Right lobe of liver (tissue), 6 donors: Measurements from ENCODE around the gene RBM4. TPM values are rescaled to one million over a fixed set of nuclear protein-coding genes. Genes with fewer than 3 reads are reported as not detected.
A peak's percentile ranks its signal among the peaks of the same experiment; 100 is the strongest.

Experiments
- ATAC-seq, 4 donors: fragments of 200-7000 bp; cut with Tn5 transposase; one replicate each; pipeline ENCODE4 v1.9.1; 2020; ENCODE audit warnings: mild to moderate bottlenecking in 4 of 4, moderate library complexity in 4 of 4
- DNase-seq, 3 donors: peaks; one replicate each; pipeline ENCODE4 v3.0.0-alpha.2; 2020
- H3K27ac ChIP-seq, 3 donors: fragments of 200-600 bp; one replicate each; pipeline ENCODE4 v1.8.0; 2022
- H3K27me3 ChIP-seq, 2 donors: fragments of 200-600 bp; one replicate each; pipeline ENCODE4 v1.8.0; 2022
- H3K36me3 ChIP-seq, 4 donors: fragments of 200-600 bp; sonication (generic) in 1 of 4; one replicate each; pipeline versions ENCODE4 v1.5.1 to v1.8.0; 2017 to 2022; ENCODE audit warnings: control low read depth in 1 of 4
- H3K4me1 ChIP-seq, 4 donors: fragments of 200-600 bp; sonication (generic) in 1 of 4; one replicate each; pipeline versions ENCODE4 v1.5.1 to v1.8.0; 2017 to 2022; ENCODE audit warnings: control low read depth in 1 of 4
- H3K4me3 ChIP-seq, 3 donors: fragments of 200-600 bp; one replicate each; pipeline ENCODE4 v1.8.0; 2022
- H3K9me3 ChIP-seq, 4 donors: fragments of 200-600 bp; sonication (generic) in 1 of 4; one replicate each; pipeline versions ENCODE4 v1.5.1 to v1.8.0; 2017 to 2022; ENCODE audit warnings: control low read depth in 1 of 4
- POLR2A ChIP-seq: fragments of 450-650 bp; IDR thresholded peaks from one replicate; pipeline ENCODE4 v1.6.1; 2017; ENCODE audit warnings: antibody characterized with exemption, mild to moderate bottlenecking
- whole genome bisulfite sequencing: methylation state at CpG from one replicate; pipeline ENCODE4 v1.1.6; 2018; ENCODE audit warnings: low coverage, low lambda C conversion rate; ENCODE audit not compliant: insufficient coverage; ENCODE audit errors: missing lambda C conversion rate; 5-methylcytosine and 5-hydroxymethylcytosine counted together
- intact Hi-C, 2 donors: fragments of 100-400 bp; cut with DNase I; formaldehyde crosslinking; loops; one replicate each; pipeline versions ENCODE4 v1.11.2 to v1.14.1; 2022
- total RNA-seq, 6 experiments: library from RNA; depleted of rRNA in 2 of 6; stranded (reverse); fragments of >200 nt in 2 of 6; fragmentation: NEBNext Ultra II Directional in 3 of 6; extraction: Animal tissue kit (Norgen Biotek cat#: 25700) in 3 of 6; gene quantifications; one replicate each; pipeline versions ENCODE4 v1.1.0 to v1.2.4, GENCODE V29; 2016 to 2023
- TF ChIP-seq, protein P1 (sequence below), 4 donors: fragments of 200-600 bp in 3 of 4; fragments of 450-650 bp in 1 of 4; IDR thresholded peaks; one replicate each; pipeline versions ENCODE4 v1.5.1 to v1.8.0; 2016 to 2022; ENCODE audit warnings: antibody characterized with exemption in 4 of 4, mild to moderate bottlenecking in 2 of 4
- donor health status: DM: no; HTN: yes; CAD: no.
- donor health status: DM: no; HTN: no; CAD: no.
- donor health status: DM: no; HTN: no; CAD: no.
- donor health status: DM: no; HTN: yes; CAD: no.
- donor health status: DM: no; HTN: yes; CAD: no.

Gene RBM4
- total RNA-seq, 6 experiments from 2014 or later: 40.3 to 57.0 (median 48.4) TPM

DNA sequence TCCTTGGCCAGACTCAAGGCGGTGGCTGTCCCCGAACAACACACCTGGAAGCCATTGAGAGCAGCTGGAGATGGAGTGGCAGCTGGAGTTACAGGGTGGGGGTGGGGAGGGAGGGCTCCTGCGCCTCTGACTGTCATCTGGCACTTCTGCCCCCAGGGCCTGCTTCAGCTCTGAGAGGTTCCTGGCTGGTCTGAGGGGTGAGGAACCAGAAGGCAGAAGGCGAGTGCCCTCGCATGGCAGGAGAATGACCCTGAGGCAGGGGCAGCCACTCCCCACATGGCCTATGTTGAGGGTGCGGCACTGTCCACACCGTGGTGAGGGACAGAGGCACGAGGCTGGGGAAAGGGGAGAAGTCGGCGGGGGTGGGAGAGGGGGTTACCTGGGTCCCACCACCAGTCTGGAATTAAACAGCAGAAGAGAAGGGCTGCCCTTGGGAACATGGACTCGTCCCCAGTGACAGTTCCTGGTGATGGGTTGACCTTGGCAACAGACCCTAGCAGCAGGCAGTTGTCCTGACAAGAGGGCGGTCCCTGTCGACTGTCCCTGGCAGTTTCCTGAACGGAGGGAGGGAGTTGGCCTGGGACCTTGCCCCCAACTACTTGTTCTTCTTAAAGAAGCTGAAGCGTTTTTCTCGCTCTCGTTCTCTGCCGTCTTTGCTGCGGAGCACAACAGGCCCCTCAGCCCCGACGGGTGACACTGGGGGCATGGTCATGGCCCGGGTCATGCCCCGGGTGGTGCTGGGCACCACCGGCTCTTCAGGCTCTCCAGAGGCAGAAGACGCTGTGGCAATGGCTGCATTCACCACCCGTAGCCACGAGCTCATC, 47.0 kb downstream of the RBM4 start:
- intact Hi-C loops: no loop called here
- H3K36me3 ChIP-seq: peaks cover 0 to 26% (median 4%) of the 10 kb centered on the region in 4 donors
- no peak for TF ChIP-seq POLR2A
- TF ChIP-seq, protein P1, sequence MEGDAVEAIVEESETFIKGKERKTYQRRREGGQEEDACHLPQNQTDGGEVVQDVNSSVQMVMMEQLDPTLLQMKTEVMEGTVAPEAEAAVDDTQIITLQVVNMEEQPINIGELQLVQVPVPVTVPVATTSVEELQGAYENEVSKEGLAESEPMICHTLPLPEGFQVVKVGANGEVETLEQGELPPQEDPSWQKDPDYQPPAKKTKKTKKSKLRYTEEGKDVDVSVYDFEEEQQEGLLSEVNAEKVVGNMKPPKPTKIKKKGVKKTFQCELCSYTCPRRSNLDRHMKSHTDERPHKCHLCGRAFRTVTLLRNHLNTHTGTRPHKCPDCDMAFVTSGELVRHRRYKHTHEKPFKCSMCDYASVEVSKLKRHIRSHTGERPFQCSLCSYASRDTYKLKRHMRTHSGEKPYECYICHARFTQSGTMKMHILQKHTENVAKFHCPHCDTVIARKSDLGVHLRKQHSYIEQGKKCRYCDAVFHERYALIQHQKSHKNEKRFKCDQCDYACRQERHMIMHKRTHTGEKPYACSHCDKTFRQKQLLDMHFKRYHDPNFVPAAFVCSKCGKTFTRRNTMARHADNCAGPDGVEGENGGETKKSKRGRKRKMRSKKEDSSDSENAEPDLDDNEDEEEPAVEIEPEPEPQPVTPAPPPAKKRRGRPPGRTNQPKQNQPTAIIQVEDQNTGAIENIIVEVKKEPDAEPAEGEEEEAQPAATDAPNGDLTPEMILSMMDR (IDR thresholded peaks at IDR 0.05): no peak
- DNase-seq: no peak
- H3K4me3 ChIP-seq: no peak overlapping the region
- no peak for ATAC-seq
- H3K9me3 ChIP-seq: no peaks in the 10 kb centered on the region
- WGBS: 82% methylated on average over 13 of the region's 27 CpGs
- H3K27ac ChIP-seq: no peak overlapping the region
- no peaks in the 10 kb centered on the region for H3K27me3 ChIP-seq
- H3K4me1 ChIP-seq: no peaks in the 10 kb centered on the region

DNA sequence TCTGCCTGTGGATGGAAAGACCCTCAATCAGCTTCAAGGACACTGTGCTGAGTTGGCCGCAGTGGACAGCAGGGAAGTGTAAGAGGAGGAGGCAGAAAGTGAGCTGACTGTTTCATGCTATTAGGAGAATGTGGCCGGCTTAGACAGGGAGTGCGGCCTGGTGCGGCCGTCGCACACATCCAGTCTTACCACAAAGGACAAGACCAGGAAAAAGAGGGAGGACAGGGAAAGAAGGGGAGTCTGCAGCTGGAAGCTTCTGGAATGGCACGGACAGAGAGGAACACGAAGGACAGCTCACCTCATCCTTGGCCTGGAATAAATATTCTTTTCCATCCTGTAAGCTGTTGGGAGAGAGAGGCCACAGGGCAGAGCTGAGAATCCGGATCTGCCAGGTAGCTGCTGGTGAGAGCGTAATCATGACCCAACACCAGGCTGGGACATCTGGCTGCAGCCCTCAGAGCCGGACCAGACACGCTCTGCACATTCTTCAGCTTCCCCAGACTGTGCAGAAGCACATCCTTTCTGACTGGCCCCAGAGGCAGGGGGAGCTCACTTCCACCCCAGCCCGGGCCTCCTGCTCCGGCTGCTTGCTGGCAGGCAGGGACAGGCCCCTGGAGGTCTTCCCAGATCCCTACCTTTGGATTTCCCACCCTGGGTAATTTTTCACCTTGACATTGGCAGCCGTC, 47.7 kb downstream of the RBM4 start:
- no peak overlapping the region for H3K27ac ChIP-seq
- no peaks in the 10 kb centered on the region for H3K4me1 ChIP-seq
- H3K36me3 ChIP-seq: peaks cover 0 to 34% (median 4%) of the 10 kb centered on the region in 4 donors
- no peak for TF ChIP-seq POLR2A
- TF ChIP-seq, protein P1 (IDR thresholded peaks at IDR 0.05): no peak
- no peak overlapping the region for H3K4me3 ChIP-seq
- 92% methylated on average over 8 of the region's 15 CpGs for WGBS
- H3K9me3 ChIP-seq: no peaks in the 10 kb centered on the region
- H3K27me3 ChIP-seq: no peaks in the 10 kb centered on the region
- ATAC-seq: peak in 1 of 4 donors; percentile 4
- intact Hi-C loops: no loop called here
- DNase-seq: no peak

DNA sequence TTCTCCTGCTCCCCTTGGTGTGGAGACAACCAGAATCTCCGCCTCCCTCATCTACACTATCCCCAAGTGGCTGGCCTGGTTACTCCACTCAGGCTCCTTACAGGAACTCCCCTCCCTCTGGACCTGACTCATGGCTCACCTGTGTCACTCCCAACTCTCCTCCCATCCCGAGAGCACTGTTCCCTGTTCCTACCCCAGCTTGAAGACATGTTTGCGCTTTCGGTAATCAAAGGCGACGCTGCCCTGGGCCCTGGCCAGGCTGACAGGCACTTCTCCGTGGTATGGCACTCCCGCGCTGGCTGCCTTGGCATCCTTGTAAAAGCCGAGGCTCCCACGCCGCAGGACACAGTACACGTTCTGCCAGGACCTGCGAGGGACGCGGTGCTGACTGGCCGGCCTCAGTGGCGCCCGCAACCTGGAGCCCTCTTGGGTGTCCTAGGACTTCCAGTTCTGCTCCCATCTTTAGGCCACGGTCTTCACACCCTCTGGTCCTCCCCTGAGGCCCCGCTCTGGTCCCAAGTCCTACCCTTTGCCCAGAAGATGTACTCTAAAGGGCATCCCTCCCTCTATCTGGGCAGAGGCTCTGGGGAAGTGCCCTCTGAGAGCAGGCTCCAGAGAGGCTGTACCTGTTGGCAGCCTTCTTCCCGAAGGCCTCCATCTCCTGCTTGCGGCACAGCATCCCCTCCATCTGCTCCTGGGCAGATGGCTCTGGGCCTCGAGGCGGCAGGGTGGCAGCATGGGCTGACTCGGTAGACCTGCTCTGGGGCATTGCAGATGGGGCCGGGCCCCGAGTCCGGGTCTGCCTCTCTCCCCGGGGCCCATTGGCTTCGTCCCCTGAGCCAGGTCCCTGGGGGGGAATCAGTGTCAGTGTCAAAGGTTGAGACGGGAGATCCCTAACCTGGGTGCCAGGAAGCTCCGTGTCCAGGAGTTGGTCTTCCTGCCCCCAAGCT, 48.6 kb downstream of the RBM4 start:
- H3K36me3 ChIP-seq: peaks cover 0 to 40% (median 8%) of the 10 kb centered on the region in 4 donors
- 100% methylated on average over 1 of the region's 33 CpGs for WGBS
- no peaks in the 10 kb centered on the region for H3K4me1 ChIP-seq
- H3K4me3 ChIP-seq: no peak overlapping the region
- no peak overlapping the region for H3K27ac ChIP-seq
- intact Hi-C loops: no loop called here
- H3K9me3 ChIP-seq: no peaks in the 10 kb centered on the region
- no peak for DNase-seq
- TF ChIP-seq POLR2A: no peak
- TF ChIP-seq, protein P1 (IDR thresholded peaks at IDR 0.05): no peak
- ATAC-seq: no peak
- H3K27me3 ChIP-seq: no peaks in the 10 kb centered on the region

DNA sequence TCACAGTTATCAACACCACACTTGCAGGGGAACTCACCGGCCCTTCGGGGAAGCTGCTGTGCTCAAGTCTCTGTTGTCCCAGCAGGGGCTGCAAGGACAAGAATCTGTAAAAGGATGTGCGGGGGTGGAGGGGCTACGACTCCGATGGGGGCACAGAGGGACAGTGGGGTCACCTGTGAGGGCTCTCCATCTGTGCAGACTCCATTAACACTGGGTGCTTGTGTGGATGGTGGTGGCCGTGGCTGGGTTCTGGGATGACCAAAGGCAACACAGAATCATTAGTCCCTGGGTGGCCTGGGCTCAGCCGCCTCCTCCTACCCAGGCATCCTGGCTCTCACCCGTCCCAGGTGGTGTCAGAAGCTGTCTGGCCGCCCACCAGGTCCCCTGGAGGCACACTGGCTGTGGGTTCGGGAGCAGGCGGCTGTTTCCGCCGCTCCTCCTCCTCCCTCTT, 49.4 kb downstream of the RBM4 start:
- no peaks in the 10 kb centered on the region for H3K4me1 ChIP-seq
- no peak for DNase-seq
- TF ChIP-seq, protein P1 (IDR thresholded peaks at IDR 0.05): no peak
- TF ChIP-seq POLR2A: no peak
- H3K36me3 ChIP-seq: peaks cover 0 to 45% (median 11%) of the 10 kb centered on the region in 4 donors
- no peak overlapping the region for H3K27ac ChIP-seq
- H3K9me3 ChIP-seq: no peaks in the 10 kb centered on the region
- H3K4me3 ChIP-seq: no peak overlapping the region
- ATAC-seq: no peak
- WGBS: 68% methylated on average over 3 of the region's 13 CpGs
- intact Hi-C loops: no loop called here
- H3K27me3 ChIP-seq: no peaks in the 10 kb centered on the region
